Measurements from ENCODE around the gene DMPK.

DNA sequence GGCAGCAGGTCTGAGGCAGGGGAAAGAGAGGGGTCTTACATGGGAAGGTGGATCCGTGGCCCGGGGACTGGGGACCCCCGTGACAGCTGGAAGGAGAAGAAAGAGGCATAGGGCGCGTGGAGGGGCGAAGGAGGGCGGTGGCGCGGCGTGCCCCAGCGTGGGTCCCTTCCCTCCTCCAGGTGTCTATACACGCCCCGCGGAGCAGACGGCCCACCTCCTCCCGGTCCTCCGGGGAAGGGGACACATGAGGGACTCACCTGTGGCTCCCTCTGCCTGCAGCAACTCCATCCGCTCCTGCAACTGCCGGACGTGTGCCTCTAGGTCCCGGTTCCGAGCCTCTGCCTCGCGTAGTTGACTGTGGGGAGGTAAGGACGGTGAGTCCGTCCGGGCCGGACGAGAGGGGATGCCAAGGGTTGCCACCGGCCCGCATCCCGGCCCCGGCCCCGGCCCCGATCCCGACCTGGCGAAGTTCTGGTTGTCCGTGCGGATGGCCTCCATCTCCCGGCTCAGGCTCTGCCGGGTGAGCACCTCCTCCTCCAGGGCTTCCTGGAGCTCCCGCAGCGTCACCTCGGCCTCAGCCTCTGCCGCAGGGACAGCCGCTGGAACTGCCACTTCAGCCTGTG, 10.9 kb downstream of the DMPK start:
- TF ChIP-seq POLR2AphosphoS5 (IDR thresholded peaks at IDR 0.05; ENCODE audit: low read depth, low read length), result no peak
- TF ChIP-seq TAF1 (IDR thresholded peaks at IDR 0.05; ENCODE audit: borderline replicate concordance, low read depth, low read length), result no peak
- TF ChIP-seq POLR2A (IDR thresholded peaks at IDR 0.05; ENCODE audit: low read depth, low read length), result no peak
